Omental fat pad (tissue), 4 donors: ENCODE results near the gene KDM4C. TPM values are rescaled to one million over a fixed set of nuclear protein-coding genes. Genes with fewer than 3 reads are reported as not detected.

Experiments
- ATAC-seq: fragments of 150-250 bp; one replicate; pipeline ENCODE4 v1.9.1; 2016; ENCODE audit warnings: mild to moderate bottlenecking, moderate library complexity; ENCODE audit not compliant: low FRiP score
- DNase-seq: peaks from one replicate; pipeline ENCODE4 v3.0.0-alpha.2; 2019; ENCODE audit warnings: low spot score
- CTCF ChIP-seq, 3 donors: fragments of 450-650 bp; IDR thresholded peaks; one replicate each; pipeline ENCODE4 v1.5.1; 2016 to 2017; ENCODE audit warnings: antibody characterized with exemption in 3 of 3, mild to moderate bottlenecking in 3 of 3, moderate library complexity in 2 of 3
- total RNA-seq, 4 donors: library from RNA; depleted of rRNA; stranded (reverse); fragments of >200 nt; gene quantifications; one replicate each; pipeline ENCODE4 v1.1.0, GENCODE V29; 2016

The KDM4C gene
- total RNA-seq, 4 donors from 2014 or later: 24.9 to 37.0 (median 32.0) TPM

DNA sequence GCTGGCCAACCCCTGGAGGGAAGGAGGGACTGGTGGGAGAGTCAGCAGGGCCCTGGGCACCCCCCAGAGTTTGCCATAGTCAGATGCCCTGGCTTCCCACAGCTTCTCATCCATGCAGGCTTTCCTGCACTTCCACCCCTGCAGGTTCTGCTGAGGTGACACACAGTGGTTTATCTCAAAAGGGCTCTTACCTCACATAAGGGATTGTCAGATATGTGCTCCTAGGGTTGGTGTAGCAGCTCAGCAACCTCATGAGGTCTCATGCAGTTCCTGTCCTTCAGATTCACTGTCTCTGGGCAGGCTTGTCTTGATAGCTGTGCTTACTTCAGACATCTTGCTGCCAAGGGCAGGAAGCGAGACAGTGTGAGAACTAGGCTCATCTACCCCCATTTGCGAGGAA lies 143.4 kb downstream of the KDM4C start:
- TF ChIP-seq CTCF (IDR thresholded peaks at IDR 0.05): no peak
- DNase-seq (no peak), ATAC-seq (no peak)

DNA sequence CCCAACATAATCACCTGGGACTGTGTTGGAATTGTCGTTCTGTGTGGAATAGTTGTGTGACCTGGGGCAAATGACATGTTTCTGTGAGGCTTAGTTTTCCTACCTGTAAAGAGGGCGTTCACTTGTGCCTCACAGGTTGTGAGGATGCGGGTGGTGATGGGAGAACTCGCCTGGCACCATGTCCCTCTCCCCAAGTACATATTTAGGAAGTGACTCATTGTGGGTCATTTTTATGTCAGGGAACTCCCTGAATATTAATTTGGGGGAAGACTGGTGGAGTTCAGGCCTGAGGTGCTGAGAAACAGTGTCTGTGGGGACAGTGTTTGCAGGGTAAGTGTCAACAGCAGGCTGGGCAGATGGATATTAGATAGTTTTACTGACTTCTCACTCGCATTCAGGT lies 144.7 kb downstream of the KDM4C start:
- no peak for TF ChIP-seq CTCF (IDR thresholded peaks at IDR 0.05)
- ATAC-seq (no peak), DNase-seq (no peak)

GRCh38 chr9:6904371-6904770 lies 146.6 kb downstream of the KDM4C start:
- no peak for TF ChIP-seq CTCF (IDR thresholded peaks at IDR 0.05)
- DNase-seq: no peak
- no peak for ATAC-seq

DNA sequence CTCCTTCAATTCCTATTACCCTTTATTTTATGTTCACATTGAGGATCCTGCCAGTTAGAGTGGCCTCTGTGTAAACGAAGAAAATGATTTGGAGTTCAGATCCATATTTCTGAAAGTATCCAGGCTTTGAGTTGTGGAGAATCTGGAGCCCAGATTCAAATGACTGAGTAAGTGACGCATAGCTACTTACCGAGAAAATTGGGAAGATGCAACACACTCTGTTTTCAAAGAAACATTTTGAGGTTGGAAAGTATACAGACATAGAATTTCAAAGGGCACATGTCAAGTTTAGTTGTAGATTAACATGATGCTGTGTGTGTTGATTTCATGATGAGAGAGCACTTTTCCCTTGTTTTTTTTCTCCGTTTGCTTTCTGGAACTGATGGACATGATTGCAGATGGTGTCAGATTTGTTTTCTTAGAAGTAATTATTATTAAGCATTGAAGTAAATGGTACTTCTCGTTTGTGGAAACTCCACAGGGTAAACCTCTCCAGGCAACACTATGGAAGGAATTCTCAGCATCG lies 148.1 kb downstream of the KDM4C start:
- TF ChIP-seq CTCF (IDR thresholded peaks at IDR 0.05): no peak
- DNase-seq: no peak
- ATAC-seq: no peak

DNA sequence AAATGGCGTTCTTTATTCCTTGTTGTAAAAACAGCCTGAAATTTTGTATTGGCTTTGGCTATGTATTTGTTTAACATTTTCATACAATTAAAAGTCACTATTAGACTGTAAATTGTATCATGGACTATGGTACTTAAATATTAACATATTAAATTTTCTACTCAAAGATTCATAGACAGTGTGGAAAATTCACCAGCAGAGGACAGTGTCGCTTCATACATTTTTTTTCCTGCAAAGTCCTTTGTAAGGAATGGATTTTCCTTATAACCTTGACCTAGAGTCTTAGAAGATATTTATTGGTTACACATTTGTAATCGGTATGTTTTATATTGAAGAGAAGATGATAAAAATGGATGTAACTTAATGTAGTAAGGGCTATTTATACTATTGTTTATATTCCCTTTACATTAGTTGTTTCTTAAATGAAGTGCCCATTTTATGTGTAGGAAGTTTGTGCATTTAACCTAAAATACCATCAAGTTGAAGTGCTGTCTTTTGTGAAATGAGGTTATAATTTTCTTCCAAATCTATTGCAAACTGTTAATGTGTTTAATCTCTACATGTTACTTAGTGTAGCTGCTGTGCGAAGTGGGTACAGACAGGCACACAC lies 150.1 kb downstream of the KDM4C start:
- ATAC-seq (no peak), DNase-seq (no peak)
- no peak for TF ChIP-seq CTCF (IDR thresholded peaks at IDR 0.05)

GRCh38 chr9:6909181-6909580 lies 151.4 kb downstream of the KDM4C start:
- TF ChIP-seq CTCF (IDR thresholded peaks at IDR 0.05): no peak
- ATAC-seq: no peak

DNA sequence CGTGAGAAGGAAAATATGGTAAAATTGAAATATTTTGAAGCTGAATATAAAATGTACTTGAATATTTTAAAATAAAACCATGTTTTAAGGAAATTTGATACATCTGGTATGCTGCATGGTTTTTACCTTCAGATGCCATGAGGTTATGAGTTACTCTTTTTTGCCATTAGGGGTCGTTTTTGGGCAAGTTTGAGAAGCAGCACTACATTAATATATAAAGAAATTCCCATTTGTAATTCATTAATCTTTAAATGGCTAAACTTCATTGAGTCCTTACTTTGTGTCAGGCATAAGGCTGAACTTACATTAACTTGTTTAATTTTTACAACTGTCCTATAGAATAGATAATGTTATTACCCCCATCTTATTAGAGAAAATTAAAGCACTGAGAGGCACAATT lies 152.3 kb downstream of the KDM4C start:
- DNase-seq (no peak), ATAC-seq (no peak)
- TF ChIP-seq CTCF (IDR thresholded peaks at IDR 0.05): no peak

More at GRCh38 chr9:6909181-6909580, 151.4 kb downstream of the KDM4C start:
- DNase-seq: no peak
